RWPE2 (cell line): ENCODE results near the gene USP31.

Source experiments
- ATAC-seq: fragments of 200-7000 bp; cut with Tn5 transposase; 3 replicates; pipeline ENCODE4 v1.9.1; 2021; ENCODE audit warnings: low read depth
- DNase-seq: peaks from one replicate; pipeline ENCODE4 v3.0.0-alpha.2; 2020; ENCODE audit warnings: low spot score
- H3K27ac ChIP-seq: fragments of 450-650 bp; 2 replicates; pipeline ENCODE4 v1.5.1; 2017; ENCODE audit warnings: mild to moderate bottlenecking; ENCODE audit not compliant: poor library complexity, severe bottlenecking
- H3K27me3 ChIP-seq: fragments of 250-450 bp; sonication (Bioruptor Pico); 2 replicates; pipeline ENCODE4 v1.5.1; 2021; ENCODE audit warnings: mild to moderate bottlenecking, moderate library complexity; ENCODE audit not compliant: insufficient read depth, poor library complexity, severe bottlenecking
- H3K36me3 ChIP-seq: fragments of 250-450 bp; sonication (Bioruptor Pico); 2 replicates; pipeline ENCODE4 v1.5.1; 2020; ENCODE audit warnings: low read depth, mild to moderate bottlenecking, moderate library complexity
- H3K4me1 ChIP-seq: fragments of 250-450 bp; sonication (Bioruptor Pico); 2 replicates; pipeline ENCODE4 v1.5.1; 2021; ENCODE audit warnings: mild to moderate bottlenecking, moderate library complexity; ENCODE audit not compliant: insufficient read depth, poor library complexity, severe bottlenecking
- H3K4me3 ChIP-seq: fragments of 250-450 bp; sonication (Bioruptor Pico); 2 replicates; pipeline ENCODE4 v1.5.1; 2021; ENCODE audit warnings: mild to moderate bottlenecking, moderate library complexity; ENCODE audit not compliant: severe bottlenecking
- H3K9me3 ChIP-seq: fragments of 250-450 bp; sonication (Bioruptor Pico); 2 replicates; pipeline ENCODE4 v1.5.1; 2021; ENCODE audit warnings: mild to moderate bottlenecking, moderate library complexity; ENCODE audit not compliant: severe bottlenecking
- TF ChIP-seq, protein P1 (sequence below): fragments of 450-650 bp; IDR thresholded peaks from one replicate; pipeline ENCODE4 v1.5.1; 2017; ENCODE audit warnings: mild to moderate bottlenecking, moderate library complexity; ENCODE audit not compliant: poor library complexity, severe bottlenecking

The USP31 gene

DNA sequence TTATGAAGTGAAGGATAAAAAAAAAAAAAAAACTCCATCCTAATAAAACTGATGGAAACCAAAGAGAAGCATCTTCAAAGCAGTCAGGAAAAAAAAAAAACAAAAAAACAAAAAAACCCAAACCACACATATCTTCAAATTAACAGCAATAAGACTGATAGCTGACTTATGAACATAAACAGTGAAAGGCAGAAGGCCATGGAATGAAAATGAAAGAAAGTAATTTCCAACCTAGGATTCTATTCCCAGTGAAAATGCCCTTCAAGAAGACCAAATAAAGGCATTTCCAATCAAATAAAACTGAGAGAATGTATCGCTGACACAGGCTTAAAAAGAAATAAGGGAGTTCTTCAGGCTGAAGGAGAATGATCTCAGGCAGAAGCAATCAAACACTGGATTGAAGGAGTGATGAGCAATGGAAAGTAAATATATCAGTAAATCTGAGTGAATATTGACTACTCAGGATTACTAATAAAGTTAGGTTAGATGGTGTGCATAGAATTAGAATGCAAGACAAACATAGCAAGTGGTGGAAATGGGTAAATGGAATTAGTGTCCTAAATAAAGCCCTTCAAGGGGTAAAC is 92.1 kb downstream of the USP31 start:
- H3K4me1 ChIP-seq: no peaks in the 10 kb centered on the region
- no peak for DNase-seq
- no peak overlapping the region for H3K27ac ChIP-seq
- no peaks in the 10 kb centered on the region for H3K9me3 ChIP-seq
- TF ChIP-seq, protein P1, sequence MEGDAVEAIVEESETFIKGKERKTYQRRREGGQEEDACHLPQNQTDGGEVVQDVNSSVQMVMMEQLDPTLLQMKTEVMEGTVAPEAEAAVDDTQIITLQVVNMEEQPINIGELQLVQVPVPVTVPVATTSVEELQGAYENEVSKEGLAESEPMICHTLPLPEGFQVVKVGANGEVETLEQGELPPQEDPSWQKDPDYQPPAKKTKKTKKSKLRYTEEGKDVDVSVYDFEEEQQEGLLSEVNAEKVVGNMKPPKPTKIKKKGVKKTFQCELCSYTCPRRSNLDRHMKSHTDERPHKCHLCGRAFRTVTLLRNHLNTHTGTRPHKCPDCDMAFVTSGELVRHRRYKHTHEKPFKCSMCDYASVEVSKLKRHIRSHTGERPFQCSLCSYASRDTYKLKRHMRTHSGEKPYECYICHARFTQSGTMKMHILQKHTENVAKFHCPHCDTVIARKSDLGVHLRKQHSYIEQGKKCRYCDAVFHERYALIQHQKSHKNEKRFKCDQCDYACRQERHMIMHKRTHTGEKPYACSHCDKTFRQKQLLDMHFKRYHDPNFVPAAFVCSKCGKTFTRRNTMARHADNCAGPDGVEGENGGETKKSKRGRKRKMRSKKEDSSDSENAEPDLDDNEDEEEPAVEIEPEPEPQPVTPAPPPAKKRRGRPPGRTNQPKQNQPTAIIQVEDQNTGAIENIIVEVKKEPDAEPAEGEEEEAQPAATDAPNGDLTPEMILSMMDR: no peak
- ATAC-seq: no peak
- H3K4me3 ChIP-seq: no peak overlapping the region
- no peaks in the 10 kb centered on the region for H3K36me3 ChIP-seq
- H3K27me3 ChIP-seq: no peaks in the 10 kb centered on the region

DNA sequence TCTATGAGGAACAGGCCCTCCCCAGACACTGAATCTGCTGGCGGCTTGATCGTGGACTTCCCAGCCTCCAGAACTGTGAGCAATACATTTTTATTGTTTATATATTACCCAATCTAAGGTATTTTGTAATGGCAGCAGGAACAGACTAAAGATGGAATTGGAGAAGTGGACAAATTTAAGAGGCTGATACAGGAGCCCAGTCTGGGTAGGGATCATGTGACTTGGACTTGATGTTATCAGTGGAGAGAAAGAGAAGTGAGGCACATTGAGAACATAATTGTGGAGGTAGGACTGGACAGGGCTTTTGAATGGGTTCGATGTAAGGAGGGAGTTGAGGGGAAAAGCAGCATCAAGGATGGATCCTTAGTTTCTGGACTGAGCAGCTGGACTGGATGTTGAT is 93.8 kb downstream of the USP31 start:
- DNase-seq (no peak), ATAC-seq (no peak)
- no peaks in the 10 kb centered on the region for H3K9me3 ChIP-seq
- H3K4me1 ChIP-seq: no peaks in the 10 kb centered on the region
- TF ChIP-seq, protein P1: no peak
- no peak overlapping the region for H3K4me3 ChIP-seq
- no peak overlapping the region for H3K27ac ChIP-seq
- no peaks in the 10 kb centered on the region for H3K36me3 ChIP-seq
- no peaks in the 10 kb centered on the region for H3K27me3 ChIP-seq

DNA sequence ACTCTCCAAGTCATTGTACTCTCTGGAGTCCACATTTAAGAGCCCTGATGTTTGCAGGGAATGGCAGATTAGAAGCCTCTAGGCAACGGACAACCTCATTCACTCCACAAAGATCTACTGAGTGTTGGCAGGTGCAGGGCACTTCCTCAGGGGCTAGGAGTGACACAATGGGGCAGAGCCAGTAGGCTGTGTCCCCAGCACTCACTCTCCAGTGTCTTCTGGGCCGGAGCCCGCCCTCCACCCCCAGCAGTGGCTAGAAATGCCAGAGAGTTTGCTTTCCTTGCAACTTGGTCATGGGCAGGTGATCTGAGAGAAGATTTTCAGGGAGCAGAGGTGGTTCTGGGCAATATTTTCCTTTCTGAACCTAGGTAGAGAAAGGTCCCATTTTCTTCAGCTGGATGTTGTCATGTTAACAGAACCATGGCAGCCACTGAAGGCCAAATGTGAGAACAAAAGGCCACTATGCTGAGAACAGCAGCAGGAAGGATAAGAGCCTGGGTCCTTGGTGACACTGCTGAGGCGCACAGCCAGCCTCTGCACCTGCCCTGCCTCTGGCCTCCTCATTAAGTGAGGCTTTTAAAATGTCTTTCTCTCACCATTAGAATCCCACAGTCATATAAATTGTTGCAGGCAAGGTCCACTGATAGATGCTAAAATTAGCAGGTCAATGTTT is 96.2 kb downstream of the USP31 start:
- H3K27ac ChIP-seq: no peak overlapping the region
- H3K27me3 ChIP-seq: no peaks in the 10 kb centered on the region
- ATAC-seq (no peak), DNase-seq (no peak)
- TF ChIP-seq, protein P1: no peak
- H3K36me3 ChIP-seq: no peaks in the 10 kb centered on the region
- H3K4me1 ChIP-seq: no peaks in the 10 kb centered on the region
- H3K4me3 ChIP-seq: no peak overlapping the region
- no peaks in the 10 kb centered on the region for H3K9me3 ChIP-seq

DNA sequence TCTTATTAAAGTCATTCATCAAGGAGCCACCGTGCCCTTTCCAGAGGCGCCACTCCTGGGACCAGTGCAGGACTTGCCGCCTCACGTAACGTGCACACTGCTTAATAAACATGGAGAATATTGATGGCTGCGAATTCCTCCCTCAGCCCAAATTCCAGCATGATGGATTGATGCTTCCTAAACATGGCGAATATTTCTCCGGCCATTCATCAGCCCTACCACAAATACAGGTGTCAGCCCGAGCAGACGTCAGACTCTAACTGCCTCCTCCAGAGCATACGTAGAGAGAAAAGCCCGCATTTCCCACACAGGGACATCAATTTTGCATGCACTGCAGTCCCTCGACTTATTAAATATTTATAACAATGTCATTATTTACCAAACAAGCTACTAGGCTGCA is 97.0 kb downstream of the USP31 start:
- no peaks in the 10 kb centered on the region for H3K4me1 ChIP-seq
- no peaks in the 10 kb centered on the region for H3K36me3 ChIP-seq
- TF ChIP-seq, protein P1: no peak
- ATAC-seq: no peak
- peaks cover 6% of the 10 kb centered on the region for H3K27me3 ChIP-seq
- H3K9me3 ChIP-seq: no peaks in the 10 kb centered on the region
- no peak overlapping the region for H3K27ac ChIP-seq
- no peak for DNase-seq
- H3K4me3 ChIP-seq: no peak overlapping the region

DNA sequence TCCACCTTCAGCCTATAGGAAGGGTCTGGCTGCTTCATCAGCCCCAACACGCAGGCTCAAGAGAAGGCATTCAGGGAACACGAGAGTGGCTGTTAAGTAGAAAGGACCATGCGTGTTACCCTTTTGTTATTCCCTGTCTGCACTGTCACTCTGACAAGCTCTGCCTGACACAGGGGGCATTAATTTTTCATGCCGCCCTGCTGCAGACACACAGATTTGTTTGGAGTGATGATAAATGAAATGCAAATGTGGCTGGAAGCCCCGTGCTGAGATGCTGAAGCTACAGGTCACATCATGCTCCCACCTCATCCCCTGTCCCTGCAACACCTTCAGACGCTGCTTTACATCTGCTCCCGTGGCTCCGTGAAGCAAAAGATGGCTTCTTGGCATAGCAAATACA is 97.7 kb downstream of the USP31 start:
- H3K4me3 ChIP-seq: no peak overlapping the region
- TF ChIP-seq, protein P1: no peak
- no peaks in the 10 kb centered on the region for H3K9me3 ChIP-seq
- ATAC-seq: no peak
- H3K36me3 ChIP-seq: no peaks in the 10 kb centered on the region
- no peaks in the 10 kb centered on the region for H3K4me1 ChIP-seq
- no peak for DNase-seq
- H3K27me3 ChIP-seq: peaks cover 11% of the 10 kb centered on the region
- no peak overlapping the region for H3K27ac ChIP-seq
